H9 (cell line): Measurements from ENCODE around the gene CXCR5. TPM values are rescaled to one million over a fixed set of nuclear protein-coding genes. Genes with fewer than 3 reads are reported as not detected.

Experiments
- DNase-seq: peaks from one replicate; pipeline ENCODE4 v3.0.0-alpha.2; 2017
- H2AFZ ChIP-seq: one replicate; pipeline ENCODE4 v1.6.1; 2013; ENCODE audit warnings: mild to moderate bottlenecking, low read length, control low read depth, moderate library complexity
- H2AK5ac ChIP-seq: 2 replicates; pipeline ENCODE4 v1.6.1; 2013; ENCODE audit warnings: low read length, control low read depth, mixed read lengths; ENCODE audit not compliant: insufficient read length
- H2BK120ac ChIP-seq: one replicate; pipeline ENCODE4 v1.6.1; 2013; ENCODE audit warnings: low read depth, mild to moderate bottlenecking, low read length, control low read depth, inconsistent platforms; ENCODE audit not compliant: poor library complexity, severe bottlenecking
- H2BK12ac ChIP-seq: 2 replicates; pipeline ENCODE4 v1.6.1; 2013; ENCODE audit warnings: low read length, control low read depth, mixed read lengths, low read depth; ENCODE audit not compliant: insufficient read length
- H2BK15ac ChIP-seq: 2 replicates; pipeline ENCODE4 v1.6.1; 2013; ENCODE audit warnings: low read depth, low read length, control low read depth
- H2BK20ac ChIP-seq: one replicate; pipeline ENCODE4 v1.6.1; 2013; ENCODE audit warnings: low read depth, mild to moderate bottlenecking, low read length, control low read depth, inconsistent platforms; ENCODE audit not compliant: poor library complexity, severe bottlenecking
- H2BK5ac ChIP-seq: 2 replicates; pipeline ENCODE4 v1.6.1; 2013; ENCODE audit warnings: low read length, control low read depth, mixed read lengths; ENCODE audit not compliant: insufficient read length
- H3K14ac ChIP-seq: 2 replicates; pipeline ENCODE4 v1.6.1; 2013; ENCODE audit warnings: low read length, control low read depth; ENCODE audit not compliant: insufficient read depth
- H3K18ac ChIP-seq: 2 replicates; pipeline ENCODE4 v1.6.1; 2013; ENCODE audit warnings: low read depth, mild to moderate bottlenecking, mixed read lengths, low read length, control low read depth; ENCODE audit not compliant: insufficient read length
- H3K23ac ChIP-seq: 2 replicates; pipeline ENCODE4 v1.6.1; 2013; ENCODE audit warnings: low read length, control low read depth, mixed read lengths, low read depth; ENCODE audit not compliant: insufficient read length
- H3K23me2 ChIP-seq: 2 replicates; pipeline ENCODE4 v1.6.1; 2013; ENCODE audit warnings: low read depth, mild to moderate bottlenecking, mixed read lengths, low read length, control low read depth; ENCODE audit not compliant: insufficient read length, poor library complexity, severe bottlenecking
- H3K27ac ChIP-seq: 2 replicates; pipeline ENCODE4 v1.5.1; 2013; ENCODE audit warnings: low read length, control low read depth, mixed read lengths, low read depth; ENCODE audit not compliant: insufficient read length
- H3K27me3 ChIP-seq: 2 replicates; pipeline ENCODE4 v1.6.1; 2013; ENCODE audit warnings: low read length, control low read depth, inconsistent platforms; ENCODE audit not compliant: insufficient read depth
- H3K4ac ChIP-seq: 2 replicates; pipeline ENCODE4 v1.6.1; 2013; ENCODE audit warnings: low read depth, mild to moderate bottlenecking, control low read depth, inconsistent platforms, low read length, moderate library complexity
- H3K4me1 ChIP-seq: 2 replicates; pipeline ENCODE4 v1.6.1; 2013; ENCODE audit warnings: low read length, control low read depth, inconsistent platforms; ENCODE audit not compliant: insufficient read depth
- H3K4me2 ChIP-seq: 2 replicates; pipeline ENCODE4 v1.6.1; 2013; ENCODE audit warnings: low read length, control low read depth, mixed read lengths; ENCODE audit not compliant: insufficient read length, insufficient read depth
- H3K56ac ChIP-seq: 2 replicates; pipeline ENCODE4 v1.6.1; 2013; ENCODE audit warnings: low read depth, mild to moderate bottlenecking, mixed read lengths, low read length, control low read depth; ENCODE audit not compliant: insufficient read length
- H3K79me1 ChIP-seq: 2 replicates; pipeline ENCODE4 v1.6.1; 2013; ENCODE audit warnings: low read depth, mild to moderate bottlenecking, moderate library complexity, low read length, control low read depth, inconsistent platforms; ENCODE audit not compliant: insufficient read depth, poor library complexity, severe bottlenecking
- H3K79me2 ChIP-seq: 2 replicates; pipeline ENCODE4 v1.6.1; 2013; ENCODE audit warnings: low read length, control low read depth, inconsistent platforms; ENCODE audit not compliant: insufficient read depth
- H3K9ac ChIP-seq: 2 replicates; pipeline ENCODE4 v1.6.1; 2013; ENCODE audit warnings: low read length, control low read depth, mixed read lengths; ENCODE audit not compliant: insufficient read length; ENCODE audit errors: extremely low read depth
- H3K9me3 ChIP-seq: one replicate; pipeline ENCODE4 v1.6.1; 2013; ENCODE audit warnings: low read depth, low read length, inconsistent platforms; ENCODE audit not compliant: control insufficient read depth
- H3T11ph ChIP-seq: one replicate; pipeline ENCODE4 v1.6.1; 2013; ENCODE audit warnings: mild to moderate bottlenecking, low read length, control low read depth, inconsistent platforms
- H4K20me1 ChIP-seq: one replicate; pipeline ENCODE4 v1.6.1; 2013; ENCODE audit not compliant: control insufficient read depth, insufficient read length, insufficient read depth
- H4K5ac ChIP-seq: 2 replicates; pipeline ENCODE4 v1.6.1; 2013; ENCODE audit warnings: low read depth, mild to moderate bottlenecking, mixed read lengths, low read length, control low read depth; ENCODE audit not compliant: insufficient read length
- H4K8ac ChIP-seq: replicated peaks from 2 replicates; pipeline ENCODE4 v1.6.1; 2013; ENCODE audit warnings: low read length, control low read depth, mixed read lengths, low read depth; ENCODE audit not compliant: insufficient read length
- H4K91ac ChIP-seq: 2 replicates; pipeline ENCODE4 v1.6.1; 2013; ENCODE audit warnings: low read depth, mild to moderate bottlenecking, moderate library complexity, mixed read lengths, low read length, control low read depth; ENCODE audit not compliant: insufficient read length
- H3K27ac Mint-ChIP-seq, 3 experiments: 2 replicates in 2 of 3; 3 replicates in 1 of 3; pipeline ENCODE4 v1.8.0; 2020 to 2021; ENCODE audit warnings: mixed read lengths in 3 of 3, mild to moderate bottlenecking in 1 of 3, moderate library complexity in 1 of 3
- H3K27me3 Mint-ChIP-seq: 2 replicates; pipeline ENCODE4 v1.8.0; 2021; ENCODE audit warnings: low read depth, mild to moderate bottlenecking, moderate library complexity, mixed read lengths
- H3K36me3 Mint-ChIP-seq, 3 experiments: 2 replicates in 2 of 3; 3 replicates in 1 of 3; pipeline ENCODE4 v1.8.0; 2020 to 2021; ENCODE audit warnings: low read depth in 3 of 3, mixed read lengths in 3 of 3; ENCODE audit not compliant: insufficient read depth in 1 of 3
- H3K4me1 Mint-ChIP-seq, 2 experiments: 2 replicates each; pipeline ENCODE4 v1.8.0; 2020; ENCODE audit warnings: mixed read lengths in 2 of 2
- H3K4me3 Mint-ChIP-seq, 2 experiments: 2 replicates in 1 of 2; 3 replicates in 1 of 2; pipeline ENCODE4 v1.8.0; 2020 to 2021; ENCODE audit warnings: mild to moderate bottlenecking in 2 of 2, mixed read lengths in 2 of 2, moderate library complexity in 1 of 2
- H3K9me3 Mint-ChIP-seq, 2 experiments: 2 replicates in 1 of 2; 3 replicates in 1 of 2; pipeline ENCODE4 v1.8.0; 2020; ENCODE audit warnings: mild to moderate bottlenecking in 2 of 2, mixed read lengths in 2 of 2, moderate library complexity in 1 of 2
- CTCF ChIP-seq: fragments of 200-600 bp; sonication (generic); conservative IDR thresholded peaks from 3 replicates; pipeline ENCODE4 v1.8.0; 2021; ENCODE audit warnings: antibody characterized with exemption, mild to moderate bottlenecking
- WGBS: extraction: QIAGEN DNeasy Blood & Tissue Kit; methylation state at CpG from one replicate; pipeline ENCODE4 v1.1.7; 2013; ENCODE audit warnings: missing lambda C conversion rate, low lambda C conversion rate, mixed read lengths; ENCODE audit not compliant: insufficient read length; ENCODE audit errors: extremely low coverage; 5-methylcytosine and 5-hydroxymethylcytosine counted together
- total RNA-seq: library from RNA; stranded (reverse); gene quantifications from 2 replicates; pipeline ENCODE4 v1.2.1, GENCODE V29; 2021

CXCR5 gene
- total RNA-seq, 1 experiment from 2014 or later = 0.07 TPM

- no peak overlapping the region for H2BK15ac ChIP-seq
- H3K23me2 ChIP-seq = peaks cover 35% of the 10 kb centered on the region
- no peak overlapping the region for H3K9ac ChIP-seq
- H3K79me1 ChIP-seq = no peaks in the 10 kb centered on the region
- H3K56ac ChIP-seq = no peak overlapping the region
- Mint-ChIP-seq H3K4me1 (peaks cover 68 to 79% of the 10 kb centered on the region in 2 experiments), H3K27me3 (peaks cover 14% of the 10 kb centered on the region), H3K36me3 (peaks cover 0 to 5% (median 2%) of the 10 kb centered on the region in 3 experiments; a peak in 2 of 7 replicates), H3K27ac (peak overlapping the region in 1 of 3 experiments; percentile 31; a peak in 1 of 7 replicates), H3K4me3 (peak overlapping the region; percentile 84 to 94), H3K9me3 (no peaks in the 10 kb centered on the region; a peak in 1 of 5 replicates)
- no peak overlapping the region for H4K91ac ChIP-seq
- no peak overlapping the region for H2BK12ac ChIP-seq
- no peak overlapping the region for H3K18ac ChIP-seq
- no peak overlapping the region for H2BK20ac ChIP-seq
- peak overlapping the region; percentile 88 for H3K4me2 ChIP-seq
- H3K27me3 ChIP-seq = no peaks in the 10 kb centered on the region; the same call in 1 of the 2 replicates
- no peak overlapping the region for H2BK5ac ChIP-seq
- peak; percentile 25 for DNase-seq
- H3K79me2 ChIP-seq = peaks cover 22% of the 10 kb centered on the region; the same call in 1 of the 2 replicates
- no peak overlapping the region for H4K8ac ChIP-seq
- peaks cover 32% of the 10 kb centered on the region for H3K4me1 ChIP-seq
- H2BK120ac ChIP-seq = no peak overlapping the region
- no peak overlapping the region for H3T11ph ChIP-seq
- H3K14ac ChIP-seq = no peak overlapping the region
- H3K23ac ChIP-seq = no peak overlapping the region
- no peak overlapping the region for H3K27ac ChIP-seq
- WGBS = no CpG with 5 or more reads among the region's 9 CpGs
- no peak overlapping the region for H2AK5ac ChIP-seq
- H4K20me1 ChIP-seq = no peaks in the 10 kb centered on the region
- TF ChIP-seq CTCF = no peak
- H4K5ac ChIP-seq = no peak overlapping the region
- no peak overlapping the region for H2AFZ ChIP-seq
- H3K9me3 ChIP-seq = no peaks in the 10 kb centered on the region
- no peak overlapping the region for H3K4ac ChIP-seq
These were observed 39.3 kb downstream of the CXCR5 start for GRCh38 chr11:118922745-118923627.
